OCI-LY3 (cell line): Measurements from ENCODE around the gene DNAJC28.

ENCODE experiments used
- H2AFZ ChIP-seq: fragments of 200-600, 300-600 bp; shearing (Covaris generic); 2 replicates; pipeline ENCODE4 v1.6.0; 2014; ENCODE audit warnings: antibody characterized with exemption, low read depth, low read length
- H3K27ac ChIP-seq: fragments of 200-600, 300-600 bp; sonication (generic); 2 replicates; pipeline ENCODE4 v1.5.1; 2014; ENCODE audit warnings: mild to moderate bottlenecking, low read length, moderate library complexity, mixed read lengths
- H3K27me3 ChIP-seq: fragments of 200-600, 300-600 bp; sonication (generic); 2 replicates; pipeline ENCODE4 v1.6.1; 2014; ENCODE audit warnings: low read depth, low read length, mixed read lengths
- H3K36me3 ChIP-seq: fragments of 200-600, 300-600 bp; sonication (generic); replicated peaks from 2 replicates; pipeline ENCODE3; 2014; ENCODE audit warnings: low read depth, low read length, mixed read lengths
- H3K4me1 ChIP-seq: fragments of 300-600, 200-600 bp; sonication (generic); 2 replicates; pipeline ENCODE4 v1.6.1; 2014; ENCODE audit warnings: low read length, mixed read lengths
- H3K4me2 ChIP-seq: fragments of 200-600, 300-600 bp; sonication (generic); 2 replicates; pipeline ENCODE4 v1.6.1; 2014; ENCODE audit warnings: low read length, mixed read lengths
- H3K4me3 ChIP-seq: fragments of 300-600, 200-600 bp; sonication (generic); 2 replicates; pipeline ENCODE4 v1.5.1; 2014; ENCODE audit warnings: antibody characterized with exemption, mild to moderate bottlenecking, low read length, moderate library complexity
- H3K79me2 ChIP-seq: fragments of 300-600, 200-600 bp; shearing (Covaris generic); 2 replicates; pipeline ENCODE4 v1.6.1; 2014; ENCODE audit warnings: mild to moderate bottlenecking, low read length, mixed read lengths
- H3K9ac ChIP-seq: fragments of 300-600, 200-600 bp; shearing (Covaris generic); 2 replicates; pipeline ENCODE4 v1.6.0; 2014; ENCODE audit warnings: mild to moderate bottlenecking, low read length, moderate library complexity
- H3K9me3 ChIP-seq: fragments of 200-600, 300-600 bp; shearing (Covaris generic); 2 replicates; pipeline ENCODE4 v1.6.1; 2014; ENCODE audit warnings: low read length, mixed read lengths; ENCODE audit not compliant: insufficient read depth
- H4K20me1 ChIP-seq: fragments of 200-600, 300-600 bp; sonication (generic); 2 replicates; pipeline ENCODE4 v1.6.1; 2016; ENCODE audit warnings: low read length, mixed read lengths; ENCODE audit not compliant: insufficient read depth
- CTCF ChIP-seq: fragments of 200-600, 300-600 bp; sonication (generic); IDR thresholded peaks from 2 replicates; pipeline ENCODE4 v1.5.1; 2014; ENCODE audit warnings: antibody characterized with exemption, low read length, low read depth
- EZH2phosphoT487 ChIP-seq: fragments of 200-600 bp; shearing (Covaris generic); IDR thresholded peaks from 2 replicates; pipeline ENCODE4 v1.6.1; 2018; ENCODE audit warnings: antibody characterized with exemption, mixed run types, low read depth

Gene DNAJC28

GRCh38 chr21:33479679-33480480 is 11.6 kb downstream of the DNAJC28 start, which contains the start of gene TMEM50B:
TMEM50B (minus strand) TSS chr21:33479974; CDS start chr21:33468885, 11,089 bp downstream.
- Histone ChIP-seq H3K27ac (peak within 1 kb of the TSS; percentile 46), H3K4me1 (peaks cover 5% of the 10 kb centered on the region; the same call in 1 of the 2 replicates), H3K79me2 (peaks cover 11% of the 10 kb centered on the region; the same call in 1 of the 2 replicates), H3K36me3 (no peaks in the 10 kb centered on the region), H3K4me3 (peak within 1 kb of the TSS; percentile 82), H4K20me1 (no peaks in the 10 kb centered on the region), H3K4me2 (peak within 1 kb of the TSS; percentile 87), H2AFZ (peak within 1 kb of the TSS; percentile 62), H3K9me3 (no peaks in the 10 kb centered on the region), H3K9ac (peak within 1 kb of the TSS; percentile 61), H3K27me3 (0 out of 2 replicates have a peak, but pooled peaks cover 7% of the 10 kb centered on the region)
- TF ChIP-seq CTCF (no peak), EZH2phosphoT487 (no peak)

GRCh38 chr21:33478935-33479678 is 12.4 kb downstream of the DNAJC28 start:
- Histone ChIP-seq H4K20me1 (no peaks in the 10 kb centered on the region), H3K9ac (peak overlapping the region; percentile 60), H3K27ac (peak overlapping the region; percentile 46), H3K27me3 (0 out of 2 replicates have a peak, but pooled peaks cover 7% of the 10 kb centered on the region), H3K79me2 (peaks cover 11% of the 10 kb centered on the region; the same call in 1 of the 2 replicates), H2AFZ (0 out of 2 replicates have a peak overlapping the region, but pooled peaks have one; percentile 2), H3K4me1 (peaks cover 5% of the 10 kb centered on the region; the same call in 1 of the 2 replicates), H3K36me3 (no peaks in the 10 kb centered on the region), H3K9me3 (no peaks in the 10 kb centered on the region), H3K4me3 (peak overlapping the region; percentile 82), H3K4me2 (peak overlapping the region; percentile 87)
- TF ChIP-seq EZH2phosphoT487: no peak
- TF ChIP-seq CTCF: 0 out of 2 replicates have a peak, but pooled peaks have one; percentile 4

GRCh38 chr21:33478182-33478581 is 13.3 kb downstream of the DNAJC28 start:
- TF ChIP-seq EZH2phosphoT487 (no peak), CTCF (no peak)
- H4K20me1 ChIP-seq: no peaks in the 10 kb centered on the region
- peak overlapping the region; percentile 82 for H3K4me3 ChIP-seq
- H3K4me2 ChIP-seq: peak overlapping the region; percentile 87
- H3K27me3 ChIP-seq: 0 out of 2 replicates have a peak, but pooled peaks cover 7% of the 10 kb centered on the region
- H3K79me2 ChIP-seq: peaks cover 11% of the 10 kb centered on the region; the same call in 1 of the 2 replicates
- no peaks in the 10 kb centered on the region for H3K9me3 ChIP-seq
- no peaks in the 10 kb centered on the region for H3K36me3 ChIP-seq
- H3K4me1 ChIP-seq: peaks cover 5% of the 10 kb centered on the region; the same call in 1 of the 2 replicates
- H3K27ac ChIP-seq: no peak overlapping the region
- H2AFZ ChIP-seq: no peak overlapping the region
- peak overlapping the region; percentile 60 for H3K9ac ChIP-seq

- Histone ChIP-seq H3K36me3 (no peaks in the 10 kb centered on the region), H4K20me1 (no peaks in the 10 kb centered on the region), H3K9me3 (no peaks in the 10 kb centered on the region), H3K27me3 (0 out of 2 replicates have a peak, but pooled peaks cover 7% of the 10 kb centered on the region), H3K27ac (no peak overlapping the region), H3K4me3 (no peak overlapping the region), H3K4me1 (peaks cover 5% of the 10 kb centered on the region; the same call in 1 of the 2 replicates), H3K9ac (no peak overlapping the region), H3K79me2 (peaks cover 11% of the 10 kb centered on the region; the same call in 1 of the 2 replicates), H2AFZ (no peak overlapping the region), H3K4me2 (no peak overlapping the region)
- TF ChIP-seq CTCF: no peak
- TF ChIP-seq EZH2phosphoT487: no peak
These were observed 14.4 kb downstream of the DNAJC28 start for GRCh38 chr21:33477066-33477465.
